Chondrocyte (in vitro differentiated cells): ENCODE data around the gene SNRNP27. TPM values are rescaled to one million over a fixed set of nuclear protein-coding genes. Genes with fewer than 3 reads are reported as not detected.

Source experiments
- DNase-seq: peaks from one replicate; pipeline ENCODE4 v3.0.0; 2021; ENCODE audit warnings: mixed read lengths, low spot score
- H3K27ac Mint-ChIP-seq: one replicate; pipeline ENCODE4 v1.8.0; 2021; ENCODE audit warnings: mild to moderate bottlenecking, moderate library complexity, mixed read lengths; ENCODE audit not compliant: unreplicated experiment
- H3K27me3 Mint-ChIP-seq: 2 replicates; pipeline ENCODE4 v1.8.0; 2021; ENCODE audit warnings: low read depth, mixed read lengths
- H3K36me3 Mint-ChIP-seq: 2 replicates; pipeline ENCODE4 v1.8.0; 2021; ENCODE audit warnings: low read depth, mixed read lengths
- H3K4me1 Mint-ChIP-seq: 2 replicates; pipeline ENCODE4 v1.8.0; 2021; ENCODE audit warnings: low read depth, mild to moderate bottlenecking, mixed read lengths
- H3K4me3 Mint-ChIP-seq: one replicate; pipeline ENCODE4 v1.8.0; 2021; ENCODE audit warnings: mild to moderate bottlenecking, moderate library complexity, mixed read lengths; ENCODE audit not compliant: unreplicated experiment
- H3K9me3 Mint-ChIP-seq: 2 replicates; pipeline ENCODE4 v1.8.0; 2021; ENCODE audit warnings: low read depth, mixed read lengths
- CTCF ChIP-seq: fragments of 200-600 bp; sonication (generic); IDR thresholded peaks from 2 replicates; pipeline ENCODE4 v1.5.0; 2021; ENCODE audit warnings: antibody characterized with exemption, mild to moderate bottlenecking, moderate library complexity
- total RNA-seq: library from RNA; stranded (reverse); gene quantifications from 3 replicates; pipeline ENCODE4 v1.2.1, GENCODE V29; 2021

The SNRNP27 gene
- total RNA-seq, 1 donor from 2014 or later, result 48.6 TPM

- peaks cover 22% of the 10 kb centered on the region for H3K36me3 Mint-ChIP-seq
- no peak for DNase-seq
- no peaks in the 10 kb centered on the region for H3K27me3 Mint-ChIP-seq
- peak overlapping the region; percentile 60 for H3K27ac Mint-ChIP-seq
- TF ChIP-seq CTCF, result no peak
- no peak overlapping the region for H3K4me3 Mint-ChIP-seq
- peaks cover 38% of the 10 kb centered on the region for H3K4me1 Mint-ChIP-seq
- H3K9me3 Mint-ChIP-seq, result no peaks in the 10 kb centered on the region
These were observed 38.8 kb downstream of the SNRNP27 start for GRCh38 chr2:69932596-69932922.

- no peak overlapping the region for H3K4me3 Mint-ChIP-seq
- no peak for DNase-seq
- TF ChIP-seq CTCF, result no peak
- H3K4me1 Mint-ChIP-seq, result peaks cover 38% of the 10 kb centered on the region
- no peaks in the 10 kb centered on the region for H3K9me3 Mint-ChIP-seq
- peaks cover 24% of the 10 kb centered on the region for H3K36me3 Mint-ChIP-seq
- peak overlapping the region; percentile 97 for H3K27ac Mint-ChIP-seq
- no peaks in the 10 kb centered on the region for H3K27me3 Mint-ChIP-seq
These were observed 39.6 kb downstream of the SNRNP27 start for GRCh38 chr2:69933254-69933828.

- no peak for DNase-seq
- H3K27me3 Mint-ChIP-seq, result no peaks in the 10 kb centered on the region
- no peaks in the 10 kb centered on the region for H3K9me3 Mint-ChIP-seq
- peak overlapping the region; percentile 97 for H3K27ac Mint-ChIP-seq
- TF ChIP-seq CTCF, result no peak
- H3K36me3 Mint-ChIP-seq, result peaks cover 31% of the 10 kb centered on the region
- peaks cover 38% of the 10 kb centered on the region for H3K4me1 Mint-ChIP-seq
- H3K4me3 Mint-ChIP-seq, result peak overlapping the region; percentile 51
These were observed 40.3 kb downstream of the SNRNP27 start for GRCh38 chr2:69933839-69934613.

- no peak for DNase-seq
- Mint-ChIP-seq H3K4me1 (peaks cover 38% of the 10 kb centered on the region), H3K4me3 (peak overlapping the region; percentile 51), H3K27ac (peak overlapping the region; percentile 97), H3K36me3 (peaks cover 34% of the 10 kb centered on the region), H3K27me3 (no peaks in the 10 kb centered on the region), H3K9me3 (no peaks in the 10 kb centered on the region)
- TF ChIP-seq CTCF, result no peak
These were observed 40.8 kb downstream of the SNRNP27 start for GRCh38 chr2:69934614-69934908.

- H3K27ac Mint-ChIP-seq, result no peak overlapping the region
- no peak overlapping the region for H3K4me3 Mint-ChIP-seq
- TF ChIP-seq CTCF, result no peak
- no peak for DNase-seq
- H3K4me1 Mint-ChIP-seq, result peaks cover 38% of the 10 kb centered on the region
- H3K9me3 Mint-ChIP-seq, result no peaks in the 10 kb centered on the region
- peaks cover 37% of the 10 kb centered on the region for H3K36me3 Mint-ChIP-seq
- no peaks in the 10 kb centered on the region for H3K27me3 Mint-ChIP-seq
These were observed 41.3 kb downstream of the SNRNP27 start for GRCh38 chr2:69935011-69935410.
